ENCODE data around the gene KCNJ10.

Gene KCNJ10

DNA sequence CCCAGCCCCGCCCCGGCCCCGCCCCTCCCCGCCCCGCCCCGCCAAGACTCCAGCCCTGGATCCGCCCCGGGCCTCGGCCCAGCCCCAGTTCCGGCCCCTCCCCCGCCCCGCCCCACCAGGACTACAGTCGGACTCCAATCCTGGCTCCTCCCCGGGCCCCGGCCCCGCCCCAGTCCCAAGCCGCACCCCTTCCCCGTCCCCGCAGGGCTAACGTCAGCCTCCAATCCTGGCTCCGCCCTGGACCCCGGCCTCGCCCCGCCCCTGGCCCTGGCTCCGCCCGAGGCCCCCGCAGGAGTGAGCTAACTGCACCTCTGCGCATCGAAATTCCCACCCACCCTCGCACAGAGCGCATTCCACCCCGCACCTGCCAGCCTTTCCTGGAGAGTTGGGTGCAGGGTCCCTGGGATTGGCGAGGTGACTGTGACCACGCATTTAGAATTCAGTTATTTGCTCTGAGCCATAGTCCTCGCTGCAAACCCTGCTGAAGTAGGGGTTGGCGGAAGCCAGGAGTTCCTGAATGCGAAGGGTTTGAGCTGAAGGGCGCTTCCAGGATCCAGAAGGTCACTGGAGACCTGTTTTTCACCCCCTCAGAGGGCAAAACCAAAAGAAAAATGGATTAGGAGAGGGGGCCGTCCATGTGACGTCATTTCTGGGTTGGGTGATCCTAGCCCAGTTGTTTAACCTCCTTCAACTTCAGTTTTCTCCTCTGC lies 29.0 kb upstream of the KCNJ10 start:
- peak; percentile 83 for DNase-seq

- DNase-seq = peak; percentile 68
These were observed 28.2 kb upstream of the KCNJ10 start, which contains the start of gene IGSF8 for GRCh38 chr1:160097911-160098851. IGSF8 (minus strand) TSS chr1:160098619; CDS start chr1:160098472, 147 bp downstream.

DNA sequence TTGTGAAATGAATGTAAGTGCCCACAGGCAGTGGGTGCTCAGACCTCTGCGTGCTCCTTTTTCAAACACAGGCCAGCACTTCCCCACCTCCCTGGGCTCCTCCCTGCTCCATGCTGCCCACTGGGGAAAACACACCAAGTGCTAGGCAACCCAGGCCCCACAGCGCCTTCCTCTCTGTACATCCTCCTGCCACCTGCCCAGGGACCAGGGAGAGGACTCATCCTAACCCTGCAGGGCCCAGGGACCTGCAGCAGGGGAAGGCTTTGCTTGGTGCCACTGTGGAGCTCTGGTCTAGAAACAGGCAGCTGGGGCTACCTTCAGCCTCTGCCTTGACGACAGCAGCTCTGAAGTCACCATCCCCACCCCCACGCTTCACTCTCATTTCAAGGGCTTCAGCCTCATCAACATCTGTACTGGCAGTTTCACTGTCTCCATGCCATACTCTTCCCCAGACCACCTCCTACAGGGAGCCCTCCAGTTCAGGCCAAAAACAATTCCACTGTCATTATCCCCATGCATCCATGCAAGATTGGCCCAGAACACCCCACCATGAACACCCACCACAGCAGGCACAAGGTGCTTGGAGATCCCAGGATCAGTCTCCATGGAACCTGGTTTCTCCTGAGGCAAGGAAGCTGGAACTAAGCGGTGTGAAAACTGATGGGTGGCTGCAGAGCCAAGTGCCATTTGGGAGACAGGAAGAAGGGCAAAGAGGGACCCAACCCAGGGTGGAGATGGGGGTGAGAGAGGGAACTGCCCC lies 27.4 kb upstream of the KCNJ10 start:
- no peak for DNase-seq

DNA sequence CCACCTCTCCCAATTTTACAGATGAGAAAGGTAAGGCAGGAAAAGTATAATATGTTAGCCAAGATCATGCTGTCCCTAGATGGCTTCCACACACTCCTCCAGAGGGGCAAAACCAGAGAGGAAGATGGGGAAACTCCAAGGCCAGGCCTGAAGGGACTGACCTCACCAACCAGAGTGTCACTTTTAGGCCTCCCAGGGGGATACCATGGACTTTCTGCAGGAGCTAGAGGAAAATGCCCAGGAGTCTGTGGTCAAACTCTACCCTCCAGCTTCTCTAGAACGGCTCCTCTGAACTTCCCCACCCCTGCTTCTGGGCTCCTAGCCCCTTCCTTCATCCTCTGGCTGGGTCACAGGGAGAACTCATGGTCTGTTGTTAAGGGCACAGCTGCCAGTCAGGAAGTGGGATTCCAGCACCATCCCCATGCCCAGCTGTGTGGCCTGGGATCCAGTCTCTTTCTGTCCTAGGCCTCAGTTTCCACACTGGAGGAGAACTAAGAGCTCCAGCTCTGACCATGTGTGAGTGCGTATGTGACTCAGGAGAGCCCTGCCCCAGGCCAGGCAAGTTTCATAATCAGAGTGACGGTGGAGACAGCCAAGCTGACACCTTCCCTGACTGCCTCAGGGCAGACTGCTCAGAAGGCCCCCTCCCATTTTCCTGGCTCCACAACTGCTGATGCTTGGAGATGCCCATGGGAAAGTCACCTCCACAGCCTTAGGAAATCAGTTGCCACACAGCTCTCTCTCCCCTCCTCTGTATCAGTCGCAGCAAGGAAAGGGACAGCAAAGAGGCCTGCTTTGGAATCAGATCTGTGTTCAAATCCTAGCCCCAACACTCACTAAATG lies 26.5 kb upstream of the KCNJ10 start:
- DNase-seq = no peak

DNA sequence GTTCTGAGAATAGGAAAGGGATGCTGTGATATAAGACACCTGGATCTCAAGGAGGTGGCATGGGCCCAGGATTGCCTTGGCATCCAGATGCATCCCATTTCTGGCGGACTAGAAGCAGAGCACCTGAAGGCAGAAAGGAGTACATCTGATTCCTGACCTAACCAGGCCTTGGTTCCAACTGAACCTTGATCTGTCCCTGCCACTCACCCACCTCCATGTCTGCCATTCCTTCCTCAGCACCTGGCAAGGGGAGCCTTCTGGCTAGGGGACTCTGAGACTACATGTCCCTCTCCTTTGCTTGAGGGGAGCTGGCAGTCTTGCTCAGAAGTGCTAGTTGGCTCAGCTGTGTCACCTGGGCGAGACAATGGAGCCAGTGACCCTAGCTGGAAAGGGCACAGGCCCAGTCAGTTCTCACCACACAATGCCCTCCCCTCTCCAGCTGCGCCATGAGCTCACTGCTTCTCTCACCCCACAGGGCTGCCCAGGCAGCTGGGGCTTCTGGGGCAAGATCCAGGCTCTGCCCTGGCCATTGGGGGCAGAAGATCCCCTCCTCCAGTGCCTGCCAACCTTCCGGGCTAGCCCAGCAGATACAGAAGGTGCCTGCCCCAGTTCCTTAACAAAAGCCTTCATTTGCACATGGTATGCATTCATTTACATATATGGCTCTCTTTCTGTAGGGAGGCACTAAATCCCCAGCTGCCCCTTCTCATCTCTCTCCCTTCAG lies 25.6 kb upstream of the KCNJ10 start:
- DNase-seq = no peak

- no peak for DNase-seq
These were observed 24.8 kb upstream of the KCNJ10 start for GRCh38 chr1:160094806-160095205.

DNA sequence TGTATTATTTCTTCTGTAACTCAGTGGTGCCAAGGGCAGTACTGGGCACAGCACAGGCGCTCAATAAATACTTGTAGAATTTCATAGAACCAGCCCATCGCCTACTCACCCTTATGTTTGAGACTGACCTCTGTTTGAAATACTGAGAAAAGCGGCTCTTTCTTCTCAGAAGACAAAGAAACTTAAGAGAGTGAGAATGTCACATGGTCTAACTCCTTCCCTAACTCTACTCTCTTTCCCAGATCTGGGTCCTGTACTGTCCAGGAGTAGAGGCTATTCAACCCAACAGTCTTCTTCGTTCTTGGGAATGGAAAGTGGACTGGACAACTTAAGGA lies 24.3 kb upstream of the KCNJ10 start:
- DNase-seq = no peak

DNA sequence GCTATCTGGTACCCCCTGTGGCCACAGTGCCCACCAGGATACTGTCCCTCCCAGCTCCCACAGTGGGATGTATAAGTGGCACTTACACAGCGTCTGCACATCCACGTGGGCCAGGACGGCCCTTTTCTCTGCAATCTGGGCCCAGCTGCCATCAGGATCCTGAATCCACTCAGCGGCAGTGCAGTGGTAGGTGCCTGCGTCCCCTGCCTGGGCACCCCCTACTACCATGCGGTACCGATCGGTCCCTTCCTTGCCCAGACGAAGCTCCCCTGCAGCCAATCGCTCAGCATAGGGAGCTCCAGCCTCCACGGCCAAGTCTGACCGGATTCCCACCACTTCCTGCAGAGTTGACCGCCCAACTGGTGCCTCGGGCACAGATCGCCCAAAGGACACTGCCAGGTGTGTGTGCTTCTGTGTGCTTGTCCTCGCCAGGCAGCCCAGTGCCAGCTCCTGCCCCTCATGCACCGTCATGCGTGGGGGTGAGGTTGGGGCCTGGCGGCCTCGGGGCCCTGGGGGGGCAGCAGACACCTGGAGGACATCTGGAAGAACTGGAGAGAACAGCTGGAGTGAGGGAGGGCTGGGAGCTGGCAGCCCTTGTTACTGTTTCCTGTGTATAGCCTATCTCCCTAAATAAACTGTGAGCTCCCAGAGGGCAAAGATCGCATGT lies 23.8 kb upstream of the KCNJ10 start:
- DNase-seq = no peak

- DNase-seq = no peak
These were observed 23.1 kb upstream of the KCNJ10 start for GRCh38 chr1:160093069-160093395.

DNA sequence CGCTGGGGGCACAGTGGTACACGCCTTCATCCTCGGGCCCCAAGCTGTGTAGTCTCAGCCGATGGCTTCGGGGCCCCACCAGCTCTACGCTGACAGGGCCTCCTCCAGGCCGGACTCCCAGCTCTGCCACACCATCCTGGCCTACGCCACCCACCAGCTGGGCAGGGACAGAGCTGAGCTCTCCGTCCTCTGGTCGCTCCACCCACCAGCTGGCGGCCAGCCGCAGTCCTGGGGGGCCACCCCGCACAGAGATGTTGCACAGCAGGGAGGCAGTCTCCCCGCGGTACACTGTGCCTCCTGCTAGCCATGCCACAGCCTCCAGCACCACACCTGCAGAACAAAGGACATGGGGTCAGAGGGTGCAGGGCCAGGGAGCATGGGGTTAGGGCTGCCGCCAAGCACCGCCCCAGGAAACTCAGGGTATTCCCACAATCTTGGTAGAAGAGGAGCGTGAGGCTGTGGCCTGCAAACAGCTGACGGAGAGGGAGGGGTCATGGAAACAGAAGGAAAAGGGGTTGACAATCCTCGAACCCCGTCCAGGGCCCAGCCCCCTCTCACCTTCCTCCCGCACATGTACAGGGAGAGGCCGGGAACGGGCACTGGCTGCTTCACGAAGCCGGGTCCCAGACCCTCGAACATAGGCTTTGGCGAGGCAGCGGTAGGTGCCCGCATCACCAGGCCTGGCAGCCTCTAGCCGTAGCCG lies 22.6 kb upstream of the KCNJ10 start:
- no peak for DNase-seq

- DNase-seq = no peak
These were observed 21.8 kb upstream of the KCNJ10 start for GRCh38 chr1:160091666-160092223.

- DNase-seq = no peak
These were observed 20.8 kb upstream of the KCNJ10 start for GRCh38 chr1:160090760-160091159.

GRCh38 chr1:160089883-160090282 lies 19.9 kb upstream of the KCNJ10 start:
- no peak for DNase-seq

GRCh38 chr1:160087118-160087662 lies 17.2 kb upstream of the KCNJ10 start:
- DNase-seq = no peak

GRCh38 chr1:160086456-160086892 lies 16.5 kb upstream of the KCNJ10 start:
- DNase-seq = no peak

GRCh38 chr1:160085686-160086455 lies 15.9 kb upstream of the KCNJ10 start:
- no peak for DNase-seq

- no peak for DNase-seq
These were observed 14.9 kb upstream of the KCNJ10 start for GRCh38 chr1:160084771-160085321.

DNA sequence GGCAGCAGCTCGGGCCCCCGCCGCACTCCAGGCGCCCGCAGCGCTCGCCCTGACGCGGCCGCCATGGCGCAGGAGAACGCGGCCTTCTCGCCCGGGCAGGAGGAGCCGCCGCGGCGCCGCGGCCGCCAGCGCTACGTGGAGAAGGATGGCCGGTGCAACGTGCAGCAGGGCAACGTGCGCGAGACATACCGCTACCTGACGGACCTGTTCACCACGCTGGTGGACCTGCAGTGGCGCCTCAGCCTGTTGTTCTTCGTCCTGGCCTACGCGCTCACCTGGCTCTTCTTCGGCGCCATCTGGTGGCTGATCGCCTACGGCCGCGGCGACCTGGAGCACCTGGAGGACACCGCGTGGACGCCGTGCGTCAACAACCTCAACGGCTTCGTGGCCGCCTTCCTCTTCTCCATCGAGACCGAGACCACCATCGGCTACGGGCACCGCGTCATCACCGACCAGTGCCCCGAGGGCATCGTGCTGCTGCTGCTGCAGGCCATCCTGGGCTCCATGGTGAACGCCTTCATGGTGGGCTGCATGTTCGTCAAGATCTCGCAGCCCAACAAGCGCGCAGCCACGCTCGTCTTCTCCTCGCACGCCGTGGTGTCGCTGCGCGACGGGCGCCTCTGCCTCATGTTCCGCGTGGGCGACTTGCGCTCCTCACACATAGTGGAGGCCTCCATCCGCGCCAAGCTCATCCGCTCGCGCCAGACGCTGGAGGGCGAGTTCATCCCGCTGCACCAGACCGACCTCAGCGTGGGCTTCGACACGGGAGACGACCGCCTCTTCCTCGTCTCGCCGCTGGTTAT lies 14.2 kb upstream of the KCNJ10 start:
- no peak for DNase-seq

All from GOT3 (cell line).